GM21723 (cell line): Measurements from ENCODE around the gene FCN2.

Source experiments
- ATAC-seq: cut with Tn5 transposase; IDR thresholded peaks from one replicate; pipeline ENCODE4 v1.9.1; 2021; ENCODE audit warnings: mild to moderate bottlenecking, moderate library complexity; ENCODE audit not compliant: unreplicated experiment

Gene FCN2

DNA sequence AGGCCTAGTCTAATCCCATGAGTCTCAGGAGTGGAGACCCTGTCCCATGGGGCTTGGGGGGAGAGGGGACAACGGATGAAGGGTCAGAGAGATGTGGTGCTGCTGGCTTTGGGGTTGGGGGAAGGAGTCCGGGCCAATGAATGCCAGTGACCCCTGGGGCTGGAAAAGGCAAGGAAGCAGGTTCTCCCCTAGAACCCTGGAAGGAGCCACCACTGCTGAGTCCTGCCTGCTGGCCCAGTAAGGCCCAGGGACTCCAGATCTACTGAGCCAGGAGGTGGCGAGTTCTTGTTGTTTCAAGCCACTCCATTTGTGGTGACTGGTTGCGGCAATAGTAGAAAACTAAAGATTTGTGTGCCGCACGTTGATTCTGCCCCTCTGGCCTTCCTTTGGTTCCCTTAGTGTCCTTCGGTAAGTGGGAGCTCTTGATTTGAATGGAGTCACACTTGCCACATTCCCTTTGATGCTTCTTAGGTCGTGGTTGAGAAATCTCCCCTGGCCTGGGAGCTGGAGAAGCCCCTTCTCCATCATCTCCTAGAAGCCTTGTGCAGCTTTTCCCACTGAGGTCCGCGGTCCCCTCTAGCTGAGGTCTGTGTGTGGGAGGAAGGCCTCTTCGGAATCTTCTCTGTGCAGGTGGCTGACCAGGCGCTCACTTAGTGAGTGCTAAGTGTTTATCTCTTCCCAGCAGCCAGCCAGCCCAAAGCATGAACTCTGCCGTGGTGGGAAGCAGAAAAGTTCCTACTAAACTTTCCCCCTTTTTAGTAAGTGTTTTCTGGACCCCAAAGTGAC lies 28.1 kb downstream of the FCN2 start:
- no peak for ATAC-seq

DNA sequence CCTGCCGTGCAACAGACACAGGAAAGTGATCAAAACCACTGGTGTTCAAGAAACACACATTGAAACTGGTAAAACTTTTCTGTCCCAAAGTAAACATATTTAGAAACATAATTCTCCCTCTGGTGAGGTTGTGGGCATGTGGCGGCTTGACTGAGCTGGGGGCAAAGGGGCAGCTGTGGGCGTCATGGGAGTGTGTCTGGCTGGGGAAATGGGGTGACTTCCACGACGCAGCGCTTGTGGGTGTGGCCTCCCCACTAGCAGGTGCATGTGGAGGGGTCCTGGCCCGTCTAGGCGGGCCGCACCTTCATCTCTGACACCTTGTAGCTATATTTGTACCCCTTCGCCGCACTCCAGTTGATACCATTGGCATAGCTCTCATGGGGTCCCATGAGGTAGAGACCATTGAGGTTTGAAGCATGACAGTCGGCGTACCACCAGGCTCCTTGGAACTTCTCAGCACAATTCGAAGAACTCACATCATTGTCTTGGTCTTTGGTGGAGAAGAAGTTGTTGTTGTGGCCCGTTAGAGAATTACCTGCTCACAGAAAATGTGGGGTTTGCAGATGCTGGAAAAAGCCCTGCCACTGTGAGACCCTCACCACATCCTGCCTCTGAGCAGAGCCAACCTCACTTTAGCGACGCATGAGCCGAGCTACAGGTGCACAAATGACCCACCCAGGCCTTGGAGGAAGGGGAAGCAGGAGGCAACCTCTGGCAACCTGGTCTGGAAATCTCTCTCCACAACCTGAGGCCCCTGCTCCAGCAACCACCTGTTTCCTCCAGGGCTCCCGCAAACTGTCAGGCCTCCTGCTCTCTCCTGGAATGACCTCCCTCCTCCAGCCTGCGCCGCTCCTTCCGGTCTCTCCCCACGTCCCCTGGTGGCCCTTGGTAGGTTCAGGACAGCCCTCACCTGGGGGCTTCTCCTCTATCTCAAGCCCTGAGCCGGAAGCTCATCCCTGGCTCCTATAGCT lies 29.2 kb downstream of the FCN2 start:
- ATAC-seq = no peak

DNA sequence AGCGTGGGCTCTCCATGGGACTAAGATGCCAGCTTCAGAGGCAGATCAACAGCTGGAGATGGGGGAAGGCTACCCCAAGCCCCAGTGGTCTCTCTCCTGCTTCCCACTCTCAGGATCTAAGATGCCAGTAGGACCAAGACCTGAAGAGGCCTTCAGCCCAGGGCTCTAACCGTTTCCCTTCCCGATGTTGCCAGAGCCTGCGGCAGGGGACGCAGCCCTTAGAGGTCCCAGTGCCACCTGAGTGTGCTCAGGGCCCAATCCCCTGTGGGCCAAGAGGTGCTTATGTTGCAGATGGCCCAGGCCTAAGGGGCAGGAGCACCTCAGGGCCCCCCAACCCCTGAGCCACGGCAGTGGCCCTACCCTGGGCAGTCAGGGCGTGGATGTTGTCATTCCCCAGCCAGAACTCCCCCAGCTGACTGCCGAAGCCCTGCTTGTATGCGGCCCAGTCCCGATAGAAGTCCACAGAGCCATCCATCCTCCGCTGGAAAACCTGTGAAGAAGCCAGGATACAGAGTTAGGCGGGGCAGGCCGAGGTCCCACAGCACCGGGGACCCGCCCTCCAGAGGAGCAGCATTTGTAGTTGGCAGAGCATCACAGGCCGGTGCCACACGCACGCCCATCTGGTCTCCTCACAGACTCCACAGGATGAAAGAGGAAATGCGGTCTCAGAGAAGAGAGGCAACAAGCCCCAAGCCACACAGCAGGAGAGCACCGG lies 31.7 kb downstream of the FCN2 start:
- no peak for ATAC-seq

DNA sequence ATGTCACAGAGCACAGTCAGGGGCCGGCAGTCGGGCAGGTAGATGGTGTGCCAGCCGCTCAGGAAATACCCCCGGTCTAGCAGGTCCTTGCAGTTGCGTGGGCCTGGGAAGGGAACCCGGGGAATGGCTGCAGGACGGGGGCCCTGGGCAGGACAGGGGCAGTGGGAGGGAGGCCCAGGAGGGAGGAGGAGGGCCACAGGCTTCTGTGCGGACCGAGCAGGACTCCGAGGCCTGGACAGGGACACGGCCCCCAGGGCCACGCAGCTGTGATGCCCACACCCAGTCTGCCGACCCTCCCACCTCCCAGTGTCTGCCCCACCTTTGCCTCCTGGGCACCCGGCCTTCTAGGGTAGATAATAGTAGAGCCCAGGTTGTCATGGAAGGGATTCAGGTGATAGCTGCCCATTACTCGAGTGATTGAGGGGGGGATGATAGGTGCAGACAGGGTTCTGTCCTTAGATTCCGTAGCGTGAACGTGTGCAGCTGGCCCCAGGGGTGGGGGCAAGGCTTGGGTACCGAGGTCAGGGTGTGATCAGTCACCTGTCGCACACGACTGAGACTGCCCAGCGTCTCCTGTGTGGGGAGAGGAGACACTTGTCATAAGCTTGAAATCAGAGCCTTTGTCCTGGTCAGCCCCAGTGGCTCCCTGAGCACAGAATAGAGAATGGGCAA lies 32.6 kb downstream of the FCN2 start:
- ATAC-seq = no peak

DNA sequence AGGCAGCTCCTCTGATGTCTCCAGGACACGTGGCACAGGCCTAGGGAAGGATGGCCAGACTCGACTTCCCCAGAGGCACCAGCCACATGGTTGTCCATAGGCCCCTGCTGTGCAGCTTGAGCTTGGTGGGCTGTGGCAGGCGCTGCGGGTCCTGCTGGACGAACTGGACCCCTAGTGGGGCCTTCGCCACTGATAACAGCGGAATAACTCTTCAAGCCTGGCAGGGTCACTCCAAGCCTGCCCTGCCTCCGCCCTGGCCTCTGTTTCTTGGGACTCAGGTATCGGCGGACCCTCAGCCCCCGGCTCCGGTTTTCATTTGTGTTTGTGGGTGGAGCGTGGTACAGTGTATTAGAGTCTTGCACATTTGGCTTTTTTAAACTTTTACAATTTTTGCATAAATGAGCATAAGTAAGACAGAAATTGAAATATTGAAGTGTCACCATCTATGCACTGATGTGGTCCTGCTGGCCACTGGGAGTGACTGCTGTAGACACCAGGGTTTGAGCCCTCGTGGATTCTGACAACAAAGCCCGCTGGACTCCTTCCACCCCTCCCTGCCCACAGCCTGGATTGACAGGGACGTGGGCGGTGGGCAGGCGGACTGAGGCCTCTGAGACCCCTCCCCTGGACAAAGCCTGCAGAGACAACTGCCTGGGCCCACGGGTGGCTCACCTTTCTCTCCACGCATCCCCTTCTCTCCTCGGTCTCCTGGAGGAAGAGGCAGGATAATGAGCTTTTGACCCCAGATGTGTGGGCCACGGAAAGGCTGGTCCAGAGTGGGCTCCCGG lies 33.3 kb downstream of the FCN2 start:
- no peak for ATAC-seq

DNA sequence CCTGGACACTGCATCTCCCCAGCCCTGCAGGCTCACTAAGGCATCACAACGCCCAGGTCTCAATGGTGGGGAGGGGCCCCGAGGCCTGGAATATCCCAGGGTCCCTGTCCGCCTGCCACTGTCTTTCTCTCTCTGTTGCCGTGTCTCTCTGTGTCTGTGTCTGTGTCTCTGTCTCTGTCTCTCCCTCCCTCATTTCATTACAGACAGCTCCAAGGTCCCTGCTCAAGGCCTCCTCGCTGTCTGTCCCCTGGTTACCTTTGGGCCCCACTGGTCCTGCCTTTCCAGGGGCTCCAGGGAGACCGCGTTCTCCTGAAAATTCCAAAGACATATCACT lies 33.9 kb downstream of the FCN2 start:
- ATAC-seq = no peak

DNA sequence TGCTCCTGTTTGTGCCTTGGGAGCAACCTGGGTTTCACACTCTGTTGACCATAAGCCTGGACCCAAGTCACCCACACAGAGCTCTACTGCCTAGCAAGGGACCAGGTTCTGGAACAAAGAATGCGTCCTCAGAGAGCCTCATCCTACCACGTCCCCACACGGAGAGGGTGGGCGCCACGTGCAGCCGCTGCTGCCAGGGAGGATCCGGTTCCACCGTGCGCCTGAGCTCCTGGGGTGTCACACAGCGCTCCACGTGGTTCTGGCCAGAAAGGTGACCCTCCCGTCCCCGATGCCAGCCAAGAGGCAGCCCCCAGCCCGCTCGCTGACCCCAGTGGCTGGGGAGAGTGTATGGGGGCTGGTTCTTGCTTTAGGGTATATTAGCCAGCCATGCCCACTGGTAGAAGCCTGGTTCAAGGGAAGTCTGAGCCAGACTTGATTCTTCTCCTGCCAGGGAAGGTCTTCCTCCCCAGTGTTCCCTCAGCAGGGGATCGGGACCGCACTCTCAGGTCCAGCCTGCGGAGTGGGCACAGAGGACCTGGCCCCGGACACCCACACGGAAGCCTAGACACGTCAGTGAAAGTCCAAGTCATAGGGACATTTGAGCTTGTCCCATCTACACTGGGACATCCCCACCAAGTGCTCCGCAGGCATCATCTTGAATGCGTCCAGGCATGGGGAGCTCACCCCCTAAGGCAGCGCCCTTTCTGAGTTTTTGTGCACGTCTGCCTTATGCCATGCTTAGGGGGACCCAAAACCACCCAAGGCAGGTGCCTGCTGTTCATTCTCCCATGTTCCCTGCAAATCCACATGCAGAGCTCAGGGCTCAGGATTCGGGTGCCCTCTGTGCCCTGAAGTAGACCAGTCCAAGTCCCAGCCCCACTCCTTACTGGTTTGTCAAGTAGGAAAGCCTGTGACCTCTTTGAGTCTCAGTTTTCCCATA lies 34.7 kb downstream of the FCN2 start:
- ATAC-seq = no peak

DNA sequence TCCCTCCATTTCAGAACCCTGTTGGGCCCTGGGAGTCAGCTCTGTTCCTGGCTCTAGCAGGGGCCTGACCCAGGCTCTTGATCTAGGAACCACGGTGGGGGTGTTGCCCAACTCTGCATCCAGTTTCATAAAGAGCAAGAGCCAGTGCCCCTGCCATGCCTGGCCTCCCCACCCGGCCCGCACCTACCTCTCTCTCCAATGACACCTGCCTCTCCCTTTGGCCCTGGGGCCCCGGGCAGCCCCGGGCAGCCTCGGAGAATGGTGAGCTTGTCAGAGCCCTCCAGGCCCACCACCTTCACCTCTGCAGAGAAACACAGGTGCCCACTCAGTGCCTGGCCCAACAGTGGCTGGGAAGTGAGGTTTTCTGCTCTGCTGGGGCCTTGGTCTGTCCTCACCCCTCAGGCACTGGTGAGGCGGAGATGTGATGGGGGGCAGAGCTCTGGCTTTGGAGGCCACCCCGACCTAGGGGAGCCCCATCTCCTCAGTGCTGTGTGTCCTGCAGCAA lies 35.6 kb downstream of the FCN2 start:
- ATAC-seq = no peak

DNA sequence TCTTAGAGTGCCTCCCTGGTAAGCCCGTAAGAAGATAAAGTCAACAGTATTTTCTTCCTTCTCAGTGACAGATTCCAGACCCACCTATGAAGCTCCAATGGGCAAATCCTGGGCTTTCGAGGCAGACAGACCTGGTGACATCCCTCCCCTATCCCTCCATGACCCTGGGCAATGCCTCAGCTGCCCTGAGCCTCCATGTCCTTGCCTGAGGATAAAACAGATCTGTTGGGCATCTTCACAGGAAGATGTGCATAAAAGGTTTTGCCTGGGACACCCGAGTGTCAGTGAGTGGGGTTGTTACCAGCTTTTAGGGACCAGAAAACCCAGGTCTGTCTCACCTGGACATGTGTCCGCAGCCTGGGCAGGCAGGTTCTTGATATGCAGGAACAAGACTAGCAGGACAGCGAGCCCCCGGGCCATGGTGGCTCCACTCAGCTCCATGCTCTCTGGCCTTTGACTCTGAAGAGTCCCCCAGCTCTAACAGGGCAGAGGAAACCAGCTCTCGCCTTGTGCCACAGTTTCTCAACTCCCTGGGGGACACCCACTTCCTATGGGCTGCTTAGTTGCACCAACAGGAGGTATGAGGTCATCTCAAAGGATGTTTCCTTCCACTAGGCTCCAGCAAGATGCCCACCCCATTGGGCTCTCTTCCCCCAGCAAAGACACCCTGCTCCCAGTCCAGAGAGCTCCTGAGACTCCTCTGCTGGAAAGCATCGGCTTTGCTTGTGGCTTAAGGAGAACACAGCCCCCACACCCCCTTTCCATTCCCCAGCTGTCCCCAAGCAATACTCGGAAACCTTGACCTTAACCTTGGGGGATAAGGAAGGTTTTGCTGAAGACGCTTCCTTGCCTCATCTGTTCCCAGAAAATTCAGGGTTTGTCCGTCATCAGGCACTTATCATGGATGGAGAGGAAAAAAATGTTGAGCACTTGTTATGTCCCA lies 37.1 kb downstream of the FCN2 start, which contains the start of gene FCN1:
TSS of gene FCN1 (minus strand) at position 482 of the 943 bp plus-strand sequence. CDS start at position 441, 41 bp downstream.
- ATAC-seq = no peak

DNA sequence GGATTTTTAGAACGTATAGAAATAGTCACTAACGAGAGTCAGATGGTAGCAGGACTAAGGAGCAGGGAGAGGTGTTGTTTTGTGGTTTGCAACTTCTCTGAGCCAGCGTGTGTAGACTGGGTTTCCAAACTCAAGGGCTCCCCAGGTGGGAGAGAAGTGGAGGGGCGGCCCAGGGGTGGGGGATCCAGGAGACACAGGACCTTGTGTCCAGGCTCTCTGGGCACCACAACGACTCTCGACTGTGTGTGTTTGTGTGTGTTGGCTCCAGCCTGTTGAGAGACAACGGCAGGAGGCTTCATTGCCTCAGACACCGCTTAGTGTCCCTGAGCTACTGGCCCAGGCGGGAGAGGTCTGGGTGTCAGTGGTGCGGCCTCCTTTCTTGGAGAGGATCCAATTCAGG lies 38.0 kb downstream of the FCN2 start:
- no peak for ATAC-seq

DNA sequence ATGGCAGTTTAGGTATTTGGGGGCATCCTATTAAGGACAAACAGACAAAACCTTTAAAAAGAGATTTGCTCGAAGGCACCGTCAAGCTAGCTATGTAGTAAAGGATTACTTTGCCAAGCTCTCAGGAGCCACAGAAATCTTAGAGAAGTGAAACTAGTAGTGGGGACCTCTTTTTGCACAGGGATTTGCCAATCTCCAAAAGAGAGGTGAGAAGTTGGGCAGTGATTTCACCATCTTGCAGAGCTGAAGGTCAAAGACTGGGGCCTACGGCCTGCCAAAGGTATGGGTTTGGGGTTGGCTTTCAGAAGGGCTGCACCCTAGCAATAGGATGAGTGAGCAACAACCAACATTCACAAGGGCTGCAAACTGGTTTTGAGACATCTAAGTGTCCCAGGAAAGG lies 38.7 kb downstream of the FCN2 start:
- ATAC-seq = no peak

DNA sequence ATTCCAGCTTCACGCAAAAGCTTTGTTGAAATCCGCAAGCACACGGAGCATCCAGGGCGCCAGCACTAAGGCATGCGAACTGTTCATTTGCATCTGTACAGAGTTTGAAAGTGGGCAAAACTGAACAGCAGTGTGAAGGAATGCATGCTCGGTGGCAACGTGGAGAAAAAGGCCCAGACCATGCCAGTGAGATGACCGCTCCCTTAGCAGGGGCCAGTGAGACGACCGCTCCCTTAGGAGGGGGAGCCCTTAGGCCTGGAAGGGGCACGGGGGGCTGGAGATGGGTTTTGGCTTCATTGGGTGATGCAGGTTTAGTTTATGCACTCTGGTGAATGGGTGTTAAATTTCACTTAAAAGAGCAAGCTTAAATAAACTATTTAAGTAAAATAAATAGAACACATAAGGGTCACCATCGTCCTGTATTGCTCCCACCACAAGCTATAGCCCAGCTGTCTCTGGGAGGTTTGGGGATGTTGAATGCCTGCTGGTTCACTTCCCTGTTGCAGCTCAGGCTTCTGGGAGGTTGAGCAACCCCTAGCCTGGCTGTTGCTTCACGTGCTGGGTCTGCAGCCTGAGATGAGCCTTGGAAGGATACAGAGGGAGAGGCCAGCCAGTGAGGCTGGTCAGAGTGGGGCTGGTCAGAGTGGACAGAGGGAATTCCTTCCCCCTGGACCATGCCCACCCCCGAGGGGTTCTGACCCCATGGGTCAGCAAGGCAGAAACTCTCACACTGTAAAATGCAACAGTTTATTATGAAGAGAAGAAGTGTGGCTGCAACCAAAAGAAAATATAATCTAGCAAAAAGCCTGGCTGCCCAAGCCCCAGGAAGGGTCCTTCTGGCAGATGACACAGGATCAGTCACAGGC lies 41.7 kb downstream of the FCN2 start:
- no peak for ATAC-seq

DNA sequence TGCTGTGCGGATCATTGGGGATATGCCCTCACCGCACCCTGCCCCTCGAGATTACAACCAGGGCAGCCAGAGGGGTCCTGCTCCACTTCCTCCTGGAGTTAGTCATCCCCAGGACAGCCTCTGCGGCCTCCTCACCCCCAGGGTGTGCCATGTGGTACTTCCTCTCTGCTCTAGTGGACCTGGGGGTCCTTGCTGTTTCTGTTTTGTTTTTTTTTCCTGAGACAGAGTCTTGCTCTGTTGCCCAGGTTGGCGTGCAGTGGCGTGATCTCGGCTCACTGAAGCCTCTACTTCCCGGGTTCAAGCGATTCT lies 42.3 kb downstream of the FCN2 start:
- no peak for ATAC-seq

DNA sequence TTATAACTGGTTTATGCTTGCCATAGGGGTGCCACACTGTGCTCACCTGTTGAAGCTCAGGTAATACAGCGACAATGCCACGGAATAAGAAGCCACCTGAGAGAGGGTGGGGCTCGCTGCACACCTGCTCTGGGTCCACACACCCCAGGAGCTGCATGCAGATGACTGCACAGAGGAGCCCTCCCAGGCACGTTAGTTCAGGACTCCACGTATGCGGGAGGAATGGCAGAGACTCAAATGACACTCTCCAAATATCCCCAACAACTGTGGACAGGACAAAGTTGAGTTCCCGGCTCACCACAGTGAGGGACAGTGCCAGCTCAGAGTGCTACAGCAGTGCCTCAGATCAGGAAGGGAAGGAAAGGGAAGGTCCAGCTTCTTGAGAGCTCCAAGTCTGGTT lies 42.9 kb downstream of the FCN2 start:
- no peak for ATAC-seq

DNA sequence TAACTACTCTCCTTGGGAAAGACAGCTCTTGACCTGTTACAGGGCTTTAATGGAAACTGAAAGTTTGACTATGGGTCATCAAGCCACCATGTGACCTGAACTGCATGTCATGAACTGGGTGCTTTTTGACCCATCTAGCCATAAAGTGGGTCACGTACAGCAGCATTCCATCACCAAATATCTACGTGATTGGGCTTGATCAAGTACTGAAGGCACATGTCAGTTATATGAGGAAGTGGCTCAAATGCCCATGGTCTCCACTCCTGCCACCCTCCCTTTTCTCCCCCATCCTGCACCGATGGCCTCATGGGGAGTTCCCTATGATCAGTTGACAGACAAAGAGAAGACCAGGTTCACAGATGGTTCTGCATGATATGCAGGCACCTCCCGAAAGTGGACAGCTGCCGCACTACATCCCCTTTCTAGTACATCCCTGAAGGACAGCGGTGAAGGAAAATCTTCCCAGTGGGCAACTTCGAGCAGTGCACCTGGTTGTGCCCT lies 44.5 kb downstream of the FCN2 start:
- no peak for ATAC-seq

DNA sequence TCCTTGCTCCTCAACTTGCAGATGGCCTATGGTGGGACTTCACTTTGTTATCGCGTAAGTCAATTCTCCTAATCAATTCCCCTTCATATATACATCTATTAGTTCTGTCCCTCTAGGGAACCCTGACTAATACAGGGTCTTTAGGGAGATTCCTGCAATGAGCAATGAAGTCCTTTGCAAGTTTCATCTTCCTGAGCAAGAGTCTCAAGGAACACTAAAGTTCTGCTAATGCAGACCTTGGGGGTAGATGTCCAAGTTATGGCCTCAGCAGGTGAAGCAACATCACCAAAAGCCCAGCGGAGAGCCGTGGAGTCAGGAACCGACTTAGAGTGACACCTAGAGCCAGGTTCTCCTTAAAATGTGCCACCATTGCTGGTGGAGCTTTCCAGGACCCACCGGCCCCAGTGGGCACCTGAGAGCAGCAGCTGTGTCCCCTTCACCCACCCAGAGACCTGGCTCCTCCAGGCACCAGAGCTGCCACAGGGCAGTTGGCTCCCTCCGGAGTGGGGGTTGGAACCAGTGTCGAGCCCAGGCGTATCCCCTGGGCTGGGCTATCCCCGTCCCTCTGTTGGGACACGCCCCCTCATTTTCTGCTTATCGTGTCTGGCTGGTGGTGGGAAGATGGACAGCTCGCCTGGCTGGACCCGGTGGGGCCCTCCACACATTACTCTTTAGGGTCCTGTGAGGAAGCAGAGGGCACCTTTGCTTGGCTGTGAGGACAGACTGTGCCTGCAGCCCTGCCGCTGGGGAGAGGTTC lies 48.0 kb downstream of the FCN2 start:
- no peak for ATAC-seq
